ENCODE results near the gene PRKAB1.
"Not testable (repeated sequence)": the region's sequence is repeated elsewhere in the genome, so short reads cannot be mapped to it uniquely, and the experiment has no call there.

The PRKAB1 gene, protein sequence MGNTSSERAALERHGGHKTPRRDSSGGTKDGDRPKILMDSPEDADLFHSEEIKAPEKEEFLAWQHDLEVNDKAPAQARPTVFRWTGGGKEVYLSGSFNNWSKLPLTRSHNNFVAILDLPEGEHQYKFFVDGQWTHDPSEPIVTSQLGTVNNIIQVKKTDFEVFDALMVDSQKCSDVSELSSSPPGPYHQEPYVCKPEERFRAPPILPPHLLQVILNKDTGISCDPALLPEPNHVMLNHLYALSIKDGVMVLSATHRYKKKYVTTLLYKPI

DNA sequence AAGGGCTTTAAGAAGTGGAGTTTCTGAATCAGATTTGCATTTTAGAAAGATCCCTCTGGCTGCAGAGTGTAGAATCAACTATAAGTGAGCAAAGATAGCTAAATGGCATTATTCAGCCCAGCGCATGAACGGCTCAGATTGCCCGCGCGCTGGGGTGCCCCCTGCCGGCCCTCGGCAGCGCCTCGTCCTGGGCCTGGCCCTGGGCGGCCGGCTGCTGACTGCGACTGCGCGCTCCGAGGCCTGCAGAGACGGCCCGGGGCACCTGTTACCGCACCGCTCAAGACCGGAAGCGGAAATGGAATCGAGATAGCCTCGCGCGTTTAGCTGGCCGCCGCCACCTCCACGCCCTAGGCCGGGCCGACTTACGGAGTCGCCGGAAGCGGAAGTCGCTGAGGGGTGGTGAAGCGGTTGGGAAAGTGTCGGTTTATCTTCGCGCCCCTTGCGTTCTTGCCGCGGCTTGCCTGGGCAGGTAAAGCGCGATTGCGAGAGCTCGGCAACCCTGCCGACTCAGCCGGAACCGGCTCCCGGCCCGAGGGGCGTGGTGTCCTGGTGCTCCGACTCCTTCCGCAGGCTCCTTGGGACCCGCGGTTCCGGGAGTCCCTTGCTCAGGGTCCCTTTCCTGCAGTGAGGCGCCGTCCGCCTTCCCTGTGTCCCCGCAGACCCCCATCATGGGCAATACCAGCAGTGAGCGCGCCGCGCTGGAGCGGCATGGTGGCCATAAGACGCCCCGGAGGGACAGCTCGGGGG, at the start of gene PRKAB1:
TSS of gene PRKAB1 (plus strand) at position 557 of the 747 bp plus-strand sequence. CDS start at position 669, 112 bp downstream.
- DNase-seq (ENCODE audit: insufficient read length, low spot score) (peak; percentile 88), FAIRE-seq (peak; percentile 91)

DNA sequence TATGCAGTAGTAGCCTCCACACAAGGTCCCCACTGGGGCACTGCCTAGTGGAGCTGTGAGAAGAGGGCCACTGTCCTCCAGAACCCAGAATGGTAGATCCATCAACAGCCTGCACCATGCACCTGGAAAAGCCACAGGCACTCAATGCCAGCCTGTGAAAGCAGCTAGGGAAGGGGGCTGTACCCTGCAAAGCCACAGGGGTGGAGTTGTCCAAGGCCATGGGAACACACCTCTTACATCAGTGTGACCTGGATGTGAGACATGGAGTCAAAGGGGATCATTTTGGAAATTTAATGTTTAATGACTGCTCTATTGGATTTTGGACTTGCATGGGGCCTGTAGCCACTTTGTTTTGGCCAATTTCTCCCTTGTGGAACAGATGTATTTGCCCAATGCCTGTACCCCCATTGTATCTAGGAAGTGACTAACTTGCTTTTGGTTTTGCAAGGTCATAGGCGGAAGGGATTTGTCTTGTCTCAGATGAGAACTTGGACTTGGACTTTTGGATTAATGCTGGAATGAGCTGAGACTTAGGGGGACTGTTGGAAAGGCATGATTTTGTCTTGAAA, 49.5 kb upstream of the PRKAB1 start:
- FAIRE-seq; DNase-seq (ENCODE audit: insufficient read length, low spot score): not testable (repeated sequence)

DNA sequence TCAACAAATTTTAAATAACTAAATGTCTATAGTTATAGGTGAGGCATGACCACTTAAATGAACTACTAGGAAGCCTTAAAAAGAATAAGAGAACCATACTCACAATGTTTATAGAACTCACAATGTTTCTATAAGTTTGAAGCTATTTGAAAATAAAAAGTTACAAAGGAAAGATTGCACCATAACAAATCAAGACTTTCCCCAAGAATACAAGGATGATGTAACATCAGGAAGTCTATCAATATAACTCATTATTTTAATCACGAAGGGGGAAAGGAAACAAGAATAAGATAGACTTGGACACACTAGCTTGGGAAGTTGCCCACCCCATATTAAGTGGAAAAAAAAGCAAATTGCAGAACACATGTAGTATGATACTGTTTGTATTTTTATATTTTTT, 47.4 kb upstream of the PRKAB1 start:
- FAIRE-seq: no peak
- DNase-seq (ENCODE audit: insufficient read length, low spot score): no peak

DNA sequence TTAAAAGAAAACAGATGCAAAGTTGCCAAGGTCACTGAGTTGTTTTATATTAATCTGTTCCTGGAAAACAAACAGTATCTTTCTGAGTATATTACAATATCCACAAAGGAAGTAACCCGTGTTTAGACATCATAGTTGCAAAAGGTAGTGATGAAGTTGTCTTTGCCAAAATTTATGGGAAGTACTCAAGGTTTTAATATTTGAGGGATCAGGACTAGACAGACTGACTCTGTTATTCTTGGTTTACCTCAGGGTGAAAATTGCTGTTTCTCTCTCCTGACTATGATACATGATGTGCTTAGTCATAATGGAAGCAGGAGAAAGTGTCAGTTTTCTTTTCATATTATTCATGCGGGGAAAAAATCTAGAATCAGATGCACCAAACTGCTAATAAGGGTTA, 46.1 kb upstream of the PRKAB1 start:
- FAIRE-seq (no peak), DNase-seq (ENCODE audit: insufficient read length, low spot score) (no peak)

DNA sequence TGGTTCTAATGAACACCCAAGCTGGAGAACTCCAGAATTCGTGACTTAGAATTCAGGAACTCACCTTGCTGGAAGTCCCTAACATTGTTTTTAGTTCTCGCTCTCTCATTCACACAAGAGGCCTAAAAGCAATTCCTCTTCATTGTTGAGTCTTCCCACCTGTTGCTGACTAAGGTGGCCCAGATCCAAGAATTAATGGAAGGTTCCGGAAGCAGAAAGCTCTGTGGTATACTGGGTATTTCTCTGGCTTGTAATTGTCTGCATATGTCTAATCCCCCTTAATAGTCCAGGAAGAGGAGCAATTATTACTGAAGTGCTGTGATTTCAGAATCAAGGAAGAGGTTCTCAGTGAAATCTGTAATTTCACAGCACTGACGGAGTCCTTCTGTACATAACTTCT, 43.0 kb upstream of the PRKAB1 start:
- no peak for DNase-seq (ENCODE audit: insufficient read length, low spot score)
- no peak for FAIRE-seq

DNA sequence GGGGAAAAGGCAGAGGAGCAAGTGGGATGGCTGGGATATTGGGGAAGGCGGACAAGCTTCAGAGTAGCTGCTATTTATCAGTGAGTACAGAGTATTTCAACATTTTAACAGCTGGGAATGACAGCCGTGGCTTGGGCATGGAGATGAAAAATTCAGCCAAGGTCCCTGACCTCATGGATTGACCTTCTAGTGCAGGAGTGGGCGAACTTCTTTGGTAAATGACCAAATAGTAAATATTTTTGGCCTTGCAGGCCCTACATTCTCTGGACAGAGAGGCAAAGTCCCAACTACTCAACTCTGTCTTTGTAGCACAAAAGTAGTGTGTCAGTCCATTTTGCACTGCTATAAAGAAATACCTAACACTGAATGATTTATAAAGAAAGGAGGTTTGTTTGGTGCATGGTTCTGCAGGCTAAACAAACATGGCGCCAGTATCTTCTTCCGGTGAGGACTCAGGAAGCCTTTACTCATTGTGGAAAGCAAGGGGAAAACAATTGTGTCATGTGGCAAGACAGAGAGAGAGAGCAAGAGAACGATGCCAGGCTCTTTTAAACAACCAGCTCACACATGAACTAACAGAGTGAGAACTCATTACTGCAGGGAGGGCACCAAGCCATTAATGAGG, 40.8 kb upstream of the PRKAB1 start:
- DNase-seq (ENCODE audit: insufficient read length, low spot score): no peak
- no peak for FAIRE-seq

DNA sequence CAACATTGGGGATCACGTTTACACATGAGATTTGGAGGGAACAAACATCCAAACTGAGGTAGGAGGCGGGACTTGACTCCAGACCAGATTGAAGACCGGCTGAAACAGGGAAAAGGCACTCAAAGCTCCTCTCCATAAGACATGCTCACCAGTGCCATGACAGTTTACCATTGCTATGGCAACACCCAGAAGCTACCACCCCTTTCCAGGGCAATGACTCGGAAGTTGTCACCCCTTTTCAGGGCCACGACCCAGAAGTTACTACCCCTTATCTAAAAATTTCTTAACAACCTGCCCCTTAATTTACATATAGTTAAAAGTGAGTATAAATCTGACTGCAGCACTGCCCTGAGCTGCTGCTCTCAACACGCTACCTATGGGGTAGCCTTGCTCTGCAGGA, 40.2 kb upstream of the PRKAB1 start:
- no peak for DNase-seq (ENCODE audit: insufficient read length, low spot score)
- FAIRE-seq: no peak

DNA sequence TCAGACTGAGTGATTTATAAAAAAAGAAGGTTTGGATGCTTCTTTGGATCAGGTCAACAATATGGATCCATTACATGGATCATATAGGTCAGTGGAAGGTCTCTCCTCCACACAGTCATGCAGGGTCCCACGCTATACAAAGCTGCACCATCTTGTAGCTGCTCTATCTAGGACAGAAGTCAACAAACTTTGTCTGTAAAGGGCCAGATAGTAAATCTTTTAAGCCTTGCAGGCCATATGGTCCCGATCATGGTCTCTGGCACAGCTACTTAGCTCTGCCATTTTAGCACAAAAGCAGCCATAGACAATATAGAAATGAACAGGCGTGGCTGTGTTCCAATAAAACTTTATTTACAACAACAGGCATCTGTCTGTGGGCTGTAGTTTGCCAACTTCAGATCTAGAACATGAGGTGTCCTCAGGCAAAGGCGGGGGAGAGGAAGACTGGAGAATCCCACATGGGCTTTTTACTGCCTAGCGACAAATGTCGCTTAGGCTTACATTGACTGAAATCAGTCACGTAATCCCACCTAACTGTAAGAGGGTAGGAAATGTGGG, 37.6 kb upstream of the PRKAB1 start:
- no peak for DNase-seq (ENCODE audit: insufficient read length, low spot score)
- no peak for FAIRE-seq

DNA sequence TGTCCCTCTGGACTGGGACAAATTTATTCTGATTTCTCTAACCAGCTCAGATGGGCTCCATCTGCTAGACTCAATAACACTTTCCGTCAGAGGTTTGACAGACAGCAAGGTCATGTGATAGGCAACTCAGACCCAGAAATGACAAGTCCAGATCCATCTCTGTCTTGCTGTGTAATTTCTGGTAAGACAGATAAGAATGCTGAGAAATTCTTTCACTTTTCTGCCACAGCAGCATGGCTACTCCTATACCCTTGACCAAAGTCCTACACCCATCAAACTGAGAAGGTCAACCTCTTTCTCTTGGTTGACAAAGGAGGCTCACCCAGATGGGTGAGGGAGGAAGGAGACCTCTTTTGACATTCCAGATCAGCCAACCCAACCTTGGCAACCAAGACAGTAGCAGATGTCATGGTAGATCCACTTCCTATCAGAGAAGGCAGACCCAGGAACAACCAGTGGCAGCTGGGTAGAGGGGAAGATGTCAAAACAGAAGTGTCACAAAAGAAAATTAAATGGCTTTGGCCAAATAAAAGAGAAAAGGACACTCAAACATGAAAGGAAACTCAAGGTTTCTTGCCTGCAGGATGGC, 36.9 kb upstream of the PRKAB1 start:
- no peak for DNase-seq (ENCODE audit: insufficient read length, low spot score)
- FAIRE-seq: no peak

DNA sequence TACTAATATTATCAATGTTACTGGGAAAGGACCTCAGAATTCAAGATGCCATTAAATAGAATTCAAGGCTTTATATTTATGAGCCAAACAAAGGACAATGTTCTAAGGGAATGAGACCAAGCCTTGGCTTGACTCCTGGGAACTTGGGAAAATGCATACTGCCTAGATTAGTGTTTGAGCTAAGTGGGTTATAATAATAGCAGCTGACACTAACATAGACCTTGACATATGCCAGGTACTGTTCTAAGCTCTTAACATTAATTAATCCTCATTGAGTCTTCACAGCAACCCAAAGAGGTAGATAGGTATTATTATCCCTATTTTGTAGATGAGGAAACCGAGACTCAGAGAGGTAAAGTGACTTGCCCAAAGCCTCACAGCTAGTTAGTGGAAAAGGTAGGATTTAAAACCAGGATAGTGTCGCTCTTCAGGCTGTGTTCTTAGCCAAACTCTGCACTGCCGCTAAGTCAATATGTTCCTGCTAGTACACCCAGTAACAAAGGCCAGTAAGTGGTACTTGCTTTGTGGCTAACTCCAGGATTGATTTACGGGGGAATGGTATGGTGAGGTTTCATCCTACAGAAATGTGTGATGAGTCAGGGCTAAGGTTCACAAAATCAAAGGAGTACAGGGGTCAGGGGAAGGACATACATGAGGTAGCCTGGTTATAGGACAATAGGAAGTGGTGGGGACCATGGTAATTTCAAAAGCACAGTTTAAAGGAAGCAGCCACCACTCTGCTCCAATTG, 35.8 kb upstream of the PRKAB1 start:
- FAIRE-seq (no peak), DNase-seq (ENCODE audit: insufficient read length, low spot score) (no peak)

DNA sequence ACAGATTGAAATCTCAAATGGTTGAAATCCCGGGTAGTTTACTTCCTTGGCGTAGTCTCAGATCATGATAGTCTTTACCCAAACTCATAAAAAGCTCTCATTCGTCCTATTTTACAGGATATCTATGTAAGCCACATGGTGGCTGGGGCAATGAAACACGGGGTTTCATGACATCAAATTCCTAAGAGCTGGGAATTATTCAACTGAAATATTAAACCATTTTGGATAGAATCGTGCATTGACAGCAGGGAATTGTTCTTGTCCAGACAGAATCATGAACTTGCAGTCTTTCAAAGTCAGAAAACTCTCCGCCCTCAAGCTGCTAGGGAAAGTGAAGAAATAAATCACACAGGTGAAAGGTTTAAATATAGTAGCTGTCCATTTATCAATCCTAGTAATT, 33.2 kb upstream of the PRKAB1 start:
- DNase-seq (ENCODE audit: insufficient read length, low spot score) (no peak), FAIRE-seq (no peak)

DNA sequence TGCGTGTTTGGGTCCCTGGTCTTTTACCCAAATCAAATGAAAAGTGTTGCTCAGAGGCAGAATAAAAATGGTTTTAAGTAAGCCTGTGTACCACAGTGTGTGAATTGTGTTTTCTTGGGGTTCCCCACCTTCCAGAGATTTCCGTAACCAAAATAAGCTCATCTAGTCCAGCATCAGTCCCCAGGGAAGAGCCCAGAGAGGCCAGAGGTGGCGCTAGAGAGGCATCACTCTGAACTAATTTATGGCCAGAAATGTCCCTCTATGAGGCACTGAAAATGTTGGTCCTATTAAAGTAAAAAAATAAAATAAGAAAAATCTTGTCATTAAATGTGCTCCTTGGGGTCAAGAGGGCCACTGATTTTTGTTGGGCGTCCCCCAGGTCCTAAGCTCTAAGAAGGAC, 24.9 kb upstream of the PRKAB1 start:
- DNase-seq (ENCODE audit: insufficient read length, low spot score): no peak
- no peak for FAIRE-seq

DNA sequence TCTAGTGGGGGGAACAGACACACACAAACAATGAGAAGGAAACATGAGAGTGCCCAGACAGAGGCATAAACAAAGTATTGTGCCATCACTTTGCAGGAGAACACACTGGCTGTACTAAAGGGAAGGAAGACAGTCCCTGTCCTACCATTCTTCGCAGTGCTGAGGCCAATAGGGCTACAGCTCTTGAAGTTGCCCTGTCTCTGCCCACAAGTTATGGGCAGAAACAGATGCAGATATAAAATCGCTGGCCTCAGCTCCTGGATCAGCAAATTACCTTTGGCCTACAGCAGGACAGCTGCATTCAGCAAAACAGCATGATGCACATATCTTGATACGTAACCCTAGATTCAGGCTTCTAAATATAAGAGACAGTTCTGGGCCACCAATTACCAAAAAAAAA, 23.0 kb upstream of the PRKAB1 start:
- no peak for FAIRE-seq

DNA sequence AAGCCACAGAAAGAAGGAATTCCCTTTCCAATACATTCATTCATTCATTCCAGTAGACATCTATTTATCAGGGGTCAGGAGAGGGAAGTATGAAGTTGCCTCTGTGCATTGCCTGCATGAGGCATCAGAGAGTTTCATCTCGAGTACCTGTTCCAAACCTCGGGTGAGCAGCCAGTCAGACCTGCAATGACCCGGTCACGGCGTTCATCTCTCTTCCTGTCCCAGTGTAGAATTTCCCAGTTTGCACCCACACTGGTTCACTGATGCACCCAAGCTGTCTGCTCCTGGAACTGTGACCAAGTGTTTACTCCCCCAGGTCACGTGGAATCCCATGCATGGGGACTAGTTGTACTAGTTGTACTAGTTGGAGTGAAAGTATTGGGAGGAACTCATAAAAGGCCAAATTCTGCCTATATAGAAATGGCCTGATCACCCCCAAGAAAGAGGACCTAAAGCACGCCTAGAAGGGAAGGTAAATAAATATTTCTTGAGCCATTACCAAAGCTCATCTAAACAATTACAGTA, 22.3 kb upstream of the PRKAB1 start:
- FAIRE-seq (no peak), DNase-seq (ENCODE audit: insufficient read length, low spot score) (no peak)

More for the DNA sequence above, 23.0 kb upstream of the PRKAB1 start:
- DNase-seq (ENCODE audit: insufficient read length, low spot score): no peak

DNA sequence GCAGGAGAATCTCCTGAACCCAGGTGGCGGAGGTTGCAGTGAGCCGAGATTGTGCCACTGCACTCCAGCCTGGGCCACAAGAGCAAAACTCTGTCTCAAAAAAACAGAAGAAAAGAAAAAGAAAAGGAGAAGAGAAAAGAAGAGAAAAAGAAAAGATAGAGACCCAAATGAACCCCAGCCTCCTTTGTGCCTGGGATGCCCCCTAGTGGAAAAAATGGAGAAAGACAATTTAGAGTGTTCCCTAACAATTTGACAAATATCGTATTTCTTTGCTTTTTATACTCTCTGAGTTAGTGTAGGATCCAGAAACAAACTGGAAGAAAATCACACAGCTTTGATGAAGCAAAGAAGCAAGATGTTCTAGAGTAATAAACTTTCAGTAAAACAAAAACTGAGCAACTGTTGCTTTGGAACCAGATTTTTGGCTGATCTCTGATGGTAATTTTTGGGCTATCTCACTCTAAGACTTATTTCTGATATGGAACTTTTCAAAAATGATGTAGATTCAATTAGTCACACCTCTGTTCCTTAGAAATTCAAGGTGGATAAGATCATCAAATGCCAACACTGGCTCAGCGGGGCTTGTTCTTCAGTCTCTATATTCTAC, 18.6 kb upstream of the PRKAB1 start:
- DNase-seq (ENCODE audit: insufficient read length, low spot score): peak; percentile 40
- FAIRE-seq: peak; percentile 86

DNA sequence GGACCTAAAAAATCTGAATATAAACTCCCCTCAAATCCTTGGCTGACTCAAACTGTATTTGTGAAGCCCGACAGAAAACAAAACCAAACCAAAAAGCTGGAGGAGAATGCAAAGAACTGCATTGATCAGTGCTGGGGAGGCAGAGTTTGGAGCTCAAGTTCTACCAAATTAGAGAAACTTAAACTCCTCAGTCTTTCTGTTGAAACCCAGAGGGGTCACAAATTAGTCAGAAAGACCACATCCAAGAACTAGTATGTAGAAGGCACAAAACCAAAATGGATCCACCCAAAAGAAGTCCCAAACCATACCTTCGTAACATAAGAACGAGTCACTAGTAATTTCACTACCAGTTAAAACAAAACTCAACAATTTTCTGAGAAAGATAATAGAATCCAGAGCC, 15.3 kb upstream of the PRKAB1 start:
- DNase-seq (ENCODE audit: insufficient read length, low spot score) (no peak), FAIRE-seq (no peak)

DNA sequence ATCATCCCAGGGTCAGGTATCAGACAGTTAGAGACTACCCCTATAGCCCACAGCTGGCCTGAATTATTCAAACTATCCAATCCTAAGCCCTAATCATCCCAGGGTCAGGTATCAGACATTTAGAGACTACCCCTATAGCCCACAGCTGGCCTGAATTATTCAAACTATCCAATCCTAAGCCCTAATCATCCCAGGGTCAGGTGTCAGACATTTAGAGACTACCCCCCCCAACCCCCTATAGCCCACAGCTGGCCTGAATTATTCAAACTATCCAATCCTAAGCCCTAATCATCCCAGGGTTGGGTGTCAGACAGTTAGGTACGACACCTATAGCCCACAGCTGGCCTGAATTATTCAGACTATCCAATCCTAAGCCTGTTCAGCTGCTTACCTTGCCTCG, 10.9 kb upstream of the PRKAB1 start:
- not testable (repeated sequence) for DNase-seq (ENCODE audit: insufficient read length, low spot score); FAIRE-seq

DNA sequence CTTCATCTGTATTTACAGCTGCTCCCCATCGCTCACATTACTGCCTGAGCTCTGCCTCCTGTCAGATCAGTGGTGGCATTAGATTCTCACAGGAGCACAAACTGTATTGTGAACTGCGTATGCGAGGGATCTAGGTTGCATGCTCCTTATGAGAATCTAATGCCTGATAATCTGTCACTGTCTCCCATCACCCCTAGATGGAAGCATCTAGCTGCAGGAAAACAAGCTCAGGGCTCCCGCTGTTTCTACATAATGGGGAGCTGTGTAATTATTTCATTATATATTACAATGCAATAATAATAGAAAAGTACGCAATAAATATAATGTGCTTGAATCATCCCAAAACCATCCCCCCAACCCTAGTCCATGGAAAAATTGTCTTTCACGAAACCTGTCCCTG, 9.8 kb upstream of the PRKAB1 start:
- FAIRE-seq: not testable (repeated sequence)

DNA sequence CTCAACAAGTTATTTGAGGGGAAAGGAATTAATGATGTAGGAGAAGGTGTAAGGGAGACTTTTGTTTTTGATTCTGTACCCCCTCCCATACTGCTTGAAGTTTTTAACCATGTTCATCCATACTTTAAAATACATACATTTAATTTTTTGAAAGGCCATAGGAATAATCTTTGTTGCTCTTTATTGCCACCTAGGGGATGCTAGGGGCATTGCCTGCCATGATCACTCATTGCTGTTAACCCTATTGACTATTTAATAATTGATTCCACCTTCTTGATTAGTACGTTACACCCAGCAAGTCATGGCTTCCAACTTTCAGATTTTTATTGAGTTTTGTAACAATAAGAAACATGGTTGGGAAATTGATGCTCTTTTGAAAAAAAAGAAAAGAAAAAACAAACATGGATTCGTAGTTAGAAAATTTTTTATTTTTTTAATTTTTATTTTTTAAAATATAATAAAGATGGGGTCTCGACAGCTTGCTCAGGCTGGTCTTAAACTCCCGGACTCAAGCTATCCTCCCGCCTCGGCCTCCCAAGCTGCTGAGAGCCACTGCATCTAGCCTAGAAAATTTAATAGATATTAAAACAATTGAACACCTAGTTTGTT, 8.5 kb upstream of the PRKAB1 start:
- DNase-seq (ENCODE audit: insufficient read length, low spot score) (no peak), FAIRE-seq (peak; percentile 76)

More for the DNA sequence above, 9.8 kb upstream of the PRKAB1 start:
- not testable (repeated sequence) for DNase-seq (ENCODE audit: insufficient read length, low spot score)

Measured in GM19239 (cell line).